C4-2B (cell line): ENCODE measurements around the gene MEGF11.

Experiments
- H3K27ac ChIP-seq: fragments of 450-650 bp; 2 replicates; pipeline ENCODE4 v1.5.1; 2017
- CTCF ChIP-seq: fragments of 450-650 bp; conservative IDR thresholded peaks from 2 replicates; pipeline ENCODE4 v1.5.1; 2017; ENCODE audit warnings: mild to moderate bottlenecking
- ZFX ChIP-seq: fragments of 450-650 bp; IDR thresholded peaks from 2 replicates; pipeline ENCODE4 v1.6.1; 2017

The MEGF11 gene

DNA sequence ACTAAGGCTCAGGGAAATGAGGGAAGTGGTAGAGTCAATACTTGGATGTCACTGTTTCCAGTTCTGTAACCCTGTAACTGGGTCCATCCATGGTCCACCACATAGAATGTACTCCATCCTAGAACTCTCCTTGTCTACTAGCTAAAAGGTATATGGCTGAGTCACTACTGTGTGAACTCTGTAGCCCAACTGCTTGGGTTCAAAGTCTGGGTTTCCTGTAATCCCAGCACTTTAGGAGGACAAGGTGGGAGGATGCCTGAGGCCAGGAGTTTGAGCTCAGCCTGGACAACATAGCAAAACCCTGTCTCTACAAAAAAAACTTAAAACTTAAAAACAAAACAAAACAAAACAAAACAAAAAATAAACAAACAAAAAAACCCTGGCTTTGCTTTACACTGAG lies 34.5 kb upstream of the MEGF11 start:
- TF ChIP-seq ZFX, result no peak
- no peak for TF ChIP-seq CTCF

GRCh38 chr15:66287461-66288057 lies 34.0 kb upstream of the MEGF11 start:
- no peak overlapping the region for H3K27ac ChIP-seq
- TF ChIP-seq ZFX (no peak), CTCF (peak; percentile 82)

More for the DNA sequence above, 34.5 kb upstream of the MEGF11 start:
- no peak overlapping the region for H3K27ac ChIP-seq

GRCh38 chr15:66285533-66286280 lies 32.2 kb upstream of the MEGF11 start:
- TF ChIP-seq CTCF, result no peak
- H3K27ac ChIP-seq, result no peak overlapping the region

DNA sequence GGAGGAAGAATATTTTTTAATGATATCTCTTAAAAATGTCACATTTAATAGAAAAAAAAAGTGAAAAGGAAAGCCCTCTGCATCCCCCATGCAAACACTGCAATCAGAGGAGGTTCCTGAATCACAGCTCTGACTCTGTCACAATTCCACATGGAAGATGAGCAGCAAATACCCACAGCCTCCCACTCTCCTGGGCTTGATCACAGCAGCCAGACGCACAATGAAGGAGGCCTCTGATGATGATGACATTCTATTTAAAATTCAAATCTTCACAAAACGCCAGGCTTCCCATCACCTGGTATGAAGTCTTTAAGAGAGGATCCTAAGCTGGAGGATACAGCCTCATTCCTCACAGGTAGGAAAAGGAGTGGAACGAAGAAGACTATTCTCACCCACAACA lies 30.7 kb upstream of the MEGF11 start:
- no peak for TF ChIP-seq ZFX
- no peak overlapping the region for H3K27ac ChIP-seq

DNA sequence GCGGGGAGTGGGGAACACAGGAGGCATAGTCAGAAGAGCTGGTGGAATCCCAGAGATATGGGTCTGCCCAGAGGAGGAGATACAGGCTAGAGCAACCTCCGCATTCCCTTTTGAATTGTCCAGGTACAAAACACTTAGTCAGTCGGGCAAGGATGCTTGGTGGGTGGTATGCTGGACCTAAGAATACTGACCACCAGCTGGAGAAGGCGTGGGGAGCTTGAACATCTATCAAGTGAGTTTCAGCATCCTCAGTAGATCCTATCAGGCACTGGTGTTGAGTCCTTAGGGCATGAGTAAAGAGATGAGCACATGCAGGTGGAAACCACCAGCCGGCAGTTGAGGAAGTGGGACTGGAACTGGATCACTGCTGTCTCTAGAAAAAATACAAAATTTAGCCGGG lies 25.1 kb upstream of the MEGF11 start:
- H3K27ac ChIP-seq, result no peak overlapping the region
- TF ChIP-seq CTCF (no peak), ZFX (no peak)

DNA sequence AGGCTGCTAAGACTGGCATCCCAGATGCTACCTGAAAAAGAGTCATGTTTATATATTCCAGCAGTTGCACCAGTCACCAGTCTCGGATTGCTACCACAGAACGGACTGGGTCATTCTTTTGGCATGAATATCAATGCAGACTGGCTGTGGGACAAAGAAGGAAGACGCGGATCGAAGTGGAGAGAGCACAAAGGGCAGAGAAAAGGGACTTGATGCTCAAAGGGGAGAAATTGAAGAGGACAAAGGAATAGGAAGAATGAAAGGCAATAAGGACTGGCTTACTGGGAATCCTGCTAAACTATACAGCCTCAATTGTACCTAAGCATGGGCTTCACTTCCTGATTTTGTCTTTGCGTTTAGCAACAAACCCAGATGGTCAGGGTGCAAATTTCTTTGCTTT lies 24.5 kb upstream of the MEGF11 start:
- TF ChIP-seq CTCF (no peak), ZFX (no peak)

DNA sequence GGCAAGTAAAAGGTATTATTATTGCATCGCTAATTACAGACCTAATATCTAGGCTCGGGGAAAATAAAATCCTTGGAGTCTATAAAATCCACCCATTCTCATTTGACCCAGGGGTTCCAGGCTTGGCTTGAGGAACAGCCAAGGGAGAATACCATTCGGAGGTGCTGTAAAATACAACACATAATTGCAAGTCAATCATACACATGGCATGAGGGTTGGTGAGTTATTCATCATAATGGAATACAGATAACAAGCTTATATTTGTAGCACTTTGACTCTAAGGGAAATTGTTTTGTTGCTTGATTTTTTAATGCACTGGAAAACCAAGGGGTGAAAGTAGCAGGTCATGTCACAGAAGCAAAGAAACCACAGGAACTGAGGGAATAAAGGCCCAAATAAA lies 23.0 kb upstream of the MEGF11 start:
- TF ChIP-seq CTCF, result no peak
- TF ChIP-seq ZFX, result no peak
- no peak overlapping the region for H3K27ac ChIP-seq

More for the DNA sequence above, 24.5 kb upstream of the MEGF11 start:
- no peak overlapping the region for H3K27ac ChIP-seq

DNA sequence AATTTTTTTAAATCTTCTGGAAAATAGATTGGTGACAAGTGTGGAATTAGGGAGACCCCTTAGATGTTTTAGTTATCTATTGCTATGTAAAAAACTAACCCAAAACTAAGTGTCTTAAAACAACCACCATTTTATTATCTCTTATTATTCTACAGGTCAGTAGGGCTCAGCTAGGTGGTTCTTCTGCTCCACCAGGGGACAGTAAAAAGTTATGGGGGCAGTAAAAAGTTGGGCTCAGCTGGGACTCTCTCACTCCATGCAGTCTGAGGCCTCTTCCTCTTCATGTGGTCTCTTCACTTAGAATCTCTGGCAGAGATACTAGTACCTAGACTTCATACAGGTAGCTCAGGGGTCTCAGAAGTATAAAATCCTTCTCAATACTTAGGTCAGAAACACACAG lies 21.8 kb upstream of the MEGF11 start:
- TF ChIP-seq ZFX, result no peak
- TF ChIP-seq CTCF, result no peak
- H3K27ac ChIP-seq, result no peak overlapping the region
